ENCODE data around the gene ABCD3. TPM values are rescaled to one million over a fixed set of nuclear protein-coding genes. Genes with fewer than 3 reads are reported as not detected.

Gene ABCD3
- polyA plus RNA-seq, 2 of the 4 experiments (the other 2 are of a cell fraction), result 31.3 to 44.8 TPM

Other genes with a start within 250 kb of the ABCD3 start
- 22.0 and 29.7 TPM in 2 replicates for gene ARHGAP29, start 180.8 kb upstream of the ABCD3 start, polyA plus RNA-seq (2011; rRNA removed)
- gene ARHGAP29, start 180.8 kb upstream of the ABCD3 start, polyA plus RNA-seq (2017; fragmentation: RNase III; extraction: RNeasy Plus Mini Kit Qiagen cat#74134 plus additional on column Dnase treatment), result 14.3 to 16.2 TPM (median 15.8 TPM) in 3 replicates
- 2.6 and 3.2 TPM in 2 replicates for gene F3, start 123.4 kb downstream of the ABCD3 start, polyA plus RNA-seq (2011; rRNA removed)
- gene F3, start 123.4 kb downstream of the ABCD3 start, polyA plus RNA-seq (2017; fragmentation: RNase III; extraction: RNeasy Plus Mini Kit Qiagen cat#74134 plus additional on column Dnase treatment), result 4.4 to 5.8 TPM (median 5.8 TPM) in 3 replicates

Data from A549 (cell line).